Smooth muscle cell (in vitro differentiated cells): ENCODE data around the gene CELF4. TPM values are rescaled to one million over a fixed set of nuclear protein-coding genes. Genes with fewer than 3 reads are reported as not detected.

Experiments used
- DNase-seq: peaks from one replicate; lab custom pipeline; 2025; ENCODE audit not compliant: unreplicated experiment; lab: John Stamatoyannopoulos, UW
- H2AFZ ChIP-seq: fragments of 200-600 bp; sonication (generic); 2 replicates; pipeline ENCODE4 v1.6.0; 2016; ENCODE audit warnings: antibody characterized with exemption, low read depth, mild to moderate bottlenecking
- H3F3A ChIP-seq: fragments of 200-600 bp; sonication (generic); 2 replicates; pipeline ENCODE4 v1.6.0; 2017; ENCODE audit warnings: antibody characterized with exemption, low read depth
- H3K27ac ChIP-seq: fragments of 200-600 bp; sonication (generic); 2 replicates; pipeline ENCODE4 v1.5.1; 2016; ENCODE audit warnings: low read depth, mild to moderate bottlenecking
- H3K27me3 ChIP-seq: fragments of 200-600 bp; sonication (generic); 2 replicates; pipeline ENCODE4 v1.6.1; 2016; ENCODE audit warnings: low read depth, mild to moderate bottlenecking
- H3K36me3 ChIP-seq: fragments of 200-600 bp; sonication (generic); 2 replicates; pipeline ENCODE4 v1.5.1; 2016; ENCODE audit warnings: low read depth
- H3K4me1 ChIP-seq: fragments of 200-600 bp; sonication (generic); 2 replicates; pipeline ENCODE4 v1.5.1; 2016; ENCODE audit warnings: low read depth
- H3K4me2 ChIP-seq: fragments of 200-600 bp; sonication (generic); 2 replicates; pipeline ENCODE4 v1.6.0; 2016; ENCODE audit warnings: mild to moderate bottlenecking
- H3K4me3 ChIP-seq: fragments of 200-600 bp; sonication (generic); 2 replicates; pipeline ENCODE4 v1.5.1; 2016; ENCODE audit warnings: mild to moderate bottlenecking
- H3K79me2 ChIP-seq: fragments of 200-600 bp; sonication (generic); 2 replicates; pipeline ENCODE4 v1.6.0; 2016; ENCODE audit warnings: low read depth, mild to moderate bottlenecking
- H3K9ac ChIP-seq: fragments of 200-600 bp; sonication (generic); 2 replicates; pipeline ENCODE4 v1.6.0; 2016; ENCODE audit warnings: low read depth
- H3K9me3 ChIP-seq: fragments of 200-600 bp; sonication (generic); replicated peaks from 2 replicates; pipeline ENCODE4 v1.5.1; 2016; ENCODE audit warnings: low read depth
- H4K20me1 ChIP-seq: fragments of 200-600 bp; sonication (generic); 2 replicates; pipeline ENCODE4 v1.6.0; 2016; ENCODE audit warnings: low read depth
- CTCF ChIP-seq: fragments of 200-600 bp; sonication (generic); IDR thresholded peaks from 2 replicates; pipeline ENCODE4 v1.5.1; 2017; ENCODE audit warnings: borderline replicate concordance, mild to moderate bottlenecking, antibody characterized with exemption; ENCODE audit not compliant: insufficient read depth, poor library complexity, severe bottlenecking
- WGBS: methylation state at CpG from one replicate; pipeline ENCODE4 v1.1.7; 2016; ENCODE audit warnings: low lambda C conversion rate; 5-methylcytosine and 5-hydroxymethylcytosine counted together
- polyA plus RNA-seq: library from polyadenylated mRNA; unstranded; fragments of >200 nt; fragmentation: Nextera tagmentation; extraction: Ambion mirVana; gene quantifications from 2 replicates; pipeline ENCODE4 v1.2.1, GENCODE V29; 2016
- total RNA-seq: library from RNA; depleted of rRNA; stranded (reverse); fragments of >200 nt; gene quantifications from 2 replicates; pipeline ENCODE4 v1.2.3, GENCODE V29; 2014

CELF4 gene
- total and polyA plus RNA-seq, 2 experiments from 2014 or later = 0.40 TPM; not detected in 1

- Histone ChIP-seq H3K27me3 (peaks cover 25% of the 10 kb centered on the region), H3K9ac (no peak overlapping the region), H4K20me1 (peaks cover 6% of the 10 kb centered on the region), H3K4me3 (no peak overlapping the region), H3K4me2 (no peak overlapping the region), H3K79me2 (no peaks in the 10 kb centered on the region), H3K4me1 (peaks cover 12% of the 10 kb centered on the region), H2AFZ (no peak overlapping the region), H3F3A (peaks cover 8% of the 10 kb centered on the region), H3K9me3 (no peaks in the 10 kb centered on the region), H3K36me3 (no peaks in the 10 kb centered on the region), H3K27ac (no peak overlapping the region)
- no peak for TF ChIP-seq CTCF
- WGBS = 55% methylated on average over 4 of the region's 4 CpGs
- no peak for DNase-seq
Measured at GRCh38 chr18:37424507-37424906, 141.1 kb downstream of the CELF4 start.

GRCh38 chr18:37422596-37422995 is 143.0 kb downstream of the CELF4 start:
- peaks cover 6% of the 10 kb centered on the region for H4K20me1 ChIP-seq
- TF ChIP-seq CTCF = no peak
- DNase-seq = no peak
- H3K4me3 ChIP-seq = no peak overlapping the region
- H3K79me2 ChIP-seq = no peaks in the 10 kb centered on the region
- H3K36me3 ChIP-seq = no peaks in the 10 kb centered on the region
- peaks cover 39% of the 10 kb centered on the region for H3K27me3 ChIP-seq
- WGBS = 92% methylated on average over 6 of the region's 6 CpGs
- no peaks in the 10 kb centered on the region for H3K9me3 ChIP-seq
- peaks cover 8% of the 10 kb centered on the region for H3F3A ChIP-seq
- no peak overlapping the region for H3K27ac ChIP-seq
- H3K4me1 ChIP-seq = peaks cover 12% of the 10 kb centered on the region
- no peak overlapping the region for H2AFZ ChIP-seq
- no peak overlapping the region for H3K4me2 ChIP-seq
- no peak overlapping the region for H3K9ac ChIP-seq

- no peaks in the 10 kb centered on the region for H3K9me3 ChIP-seq
- H3K9ac ChIP-seq = no peak overlapping the region
- H3K27ac ChIP-seq = peak overlapping the region; percentile 71
- H3K79me2 ChIP-seq = no peaks in the 10 kb centered on the region
- peak overlapping the region; percentile 34 for H3K4me2 ChIP-seq
- no peak overlapping the region for H2AFZ ChIP-seq
- WGBS = 41% methylated on average over 2 of the region's 2 CpGs
- H3F3A ChIP-seq = peaks cover 8% of the 10 kb centered on the region
- H3K36me3 ChIP-seq = no peaks in the 10 kb centered on the region
- no peak overlapping the region for H3K4me3 ChIP-seq
- peaks cover 44% of the 10 kb centered on the region for H3K27me3 ChIP-seq
- no peak for TF ChIP-seq CTCF
- DNase-seq = no peak
- peaks cover 6% of the 10 kb centered on the region for H4K20me1 ChIP-seq
- H3K4me1 ChIP-seq = peaks cover 12% of the 10 kb centered on the region
Measured at GRCh38 chr18:37422116-37422515, 143.5 kb downstream of the CELF4 start.

GRCh38 chr18:37421341-37422077 is 144.1 kb downstream of the CELF4 start:
- H3K27ac ChIP-seq = peak overlapping the region; percentile 71
- no peak for TF ChIP-seq CTCF
- H3K4me3 ChIP-seq = no peak overlapping the region
- peaks cover 12% of the 10 kb centered on the region for H3K4me1 ChIP-seq
- peaks cover 50% of the 10 kb centered on the region for H3K27me3 ChIP-seq
- peaks cover 8% of the 10 kb centered on the region for H3F3A ChIP-seq
- H3K9ac ChIP-seq = no peak overlapping the region
- H3K36me3 ChIP-seq = no peaks in the 10 kb centered on the region
- H3K4me2 ChIP-seq = peak overlapping the region; percentile 34
- no peaks in the 10 kb centered on the region for H3K79me2 ChIP-seq
- DNase-seq = peak; percentile 15
- no peak overlapping the region for H2AFZ ChIP-seq
- H3K9me3 ChIP-seq = no peaks in the 10 kb centered on the region
- 24% methylated on average over 16 of the region's 16 CpGs for WGBS
- H4K20me1 ChIP-seq = peaks cover 6% of the 10 kb centered on the region
